HL-60/S4 (cell line): ENCODE data around the gene CPEB1.
"Not testable (repeated sequence)": the region's sequence is repeated elsewhere in the genome, so short reads cannot be mapped to it uniquely, and the experiment has no call there.

Experiments used
- in situ Hi-C: fragments of 300-500 bp; cut with MboI; formaldehyde crosslinking; loops from 2 replicates; pipeline ENCODE4 v1.14.3; 2022; ENCODE audit warnings: low sequenced_read_pairs

CPEB1 gene

GRCh38 chr15:82649226-82649999 lies 2.2 kb upstream of the CPEB1 start:
- in situ Hi-C loops: no loop called here

GRCh38 chr15:82648257-82649103 lies 1.3 kb upstream of the CPEB1 start:
- in situ Hi-C loops: no loop called here

DNA sequence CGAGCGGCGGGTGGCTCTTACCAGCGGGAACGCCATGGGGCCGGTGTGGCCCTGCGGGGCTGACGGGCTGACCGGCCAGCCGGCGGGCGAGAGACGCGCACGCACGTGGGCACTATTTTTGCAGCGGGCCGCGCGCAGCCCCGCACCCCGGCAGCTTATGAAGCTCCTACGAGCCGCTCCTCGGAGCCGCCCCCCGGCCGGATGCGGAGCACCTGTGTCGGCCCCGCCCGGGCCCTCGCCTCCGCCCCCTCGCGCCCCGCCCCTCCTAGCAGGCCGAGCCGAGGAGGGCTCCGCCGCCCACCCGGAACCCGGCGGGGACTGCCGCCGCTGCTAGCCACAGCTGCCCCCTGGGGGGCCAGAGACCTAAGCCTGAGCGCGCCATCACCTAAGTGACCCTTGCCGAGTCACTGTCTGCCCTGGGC lies 683 bp upstream of the CPEB1 start:
- in situ Hi-C loops: no loop called here

DNA sequence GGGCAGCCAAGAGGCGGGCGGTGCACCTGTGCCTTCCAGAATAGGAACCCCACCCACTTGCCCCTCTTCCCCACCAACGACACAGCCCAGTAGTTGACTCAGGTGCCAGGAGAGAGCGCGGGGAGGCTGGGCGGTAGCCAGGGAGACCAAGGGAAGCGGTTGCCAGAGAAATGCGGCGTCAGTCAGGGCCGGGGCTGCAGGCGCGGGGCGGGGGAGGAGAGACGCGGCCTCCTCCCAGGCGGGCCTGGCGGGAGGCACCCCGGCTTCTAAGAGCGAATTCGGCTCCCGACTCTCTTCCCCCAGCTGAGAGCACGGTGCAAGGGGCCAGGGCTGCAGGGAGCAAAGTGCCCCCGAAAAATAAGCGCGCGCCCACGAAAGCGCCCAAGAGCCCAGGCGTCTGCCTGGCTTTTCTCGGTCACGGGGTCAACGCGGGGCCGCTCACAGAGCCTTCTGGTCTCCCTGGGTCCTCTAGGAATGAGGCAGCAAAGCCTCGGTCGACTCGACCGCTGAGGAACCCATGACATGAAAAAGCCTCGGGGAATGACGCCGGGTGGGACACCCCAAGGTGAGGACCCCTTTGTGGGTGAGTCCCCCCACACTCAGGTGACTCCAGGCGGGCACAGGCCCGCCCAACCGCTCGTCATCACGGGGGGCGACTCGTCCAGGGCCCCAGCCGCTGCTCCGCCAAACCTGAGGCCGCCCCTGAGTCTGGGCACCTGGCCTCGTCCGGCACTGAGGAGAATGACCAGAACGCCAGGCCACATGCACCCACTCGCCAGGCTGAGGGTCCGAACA lies 716 bp downstream of the CPEB1 start:
- in situ Hi-C loops: no loop called here

DNA sequence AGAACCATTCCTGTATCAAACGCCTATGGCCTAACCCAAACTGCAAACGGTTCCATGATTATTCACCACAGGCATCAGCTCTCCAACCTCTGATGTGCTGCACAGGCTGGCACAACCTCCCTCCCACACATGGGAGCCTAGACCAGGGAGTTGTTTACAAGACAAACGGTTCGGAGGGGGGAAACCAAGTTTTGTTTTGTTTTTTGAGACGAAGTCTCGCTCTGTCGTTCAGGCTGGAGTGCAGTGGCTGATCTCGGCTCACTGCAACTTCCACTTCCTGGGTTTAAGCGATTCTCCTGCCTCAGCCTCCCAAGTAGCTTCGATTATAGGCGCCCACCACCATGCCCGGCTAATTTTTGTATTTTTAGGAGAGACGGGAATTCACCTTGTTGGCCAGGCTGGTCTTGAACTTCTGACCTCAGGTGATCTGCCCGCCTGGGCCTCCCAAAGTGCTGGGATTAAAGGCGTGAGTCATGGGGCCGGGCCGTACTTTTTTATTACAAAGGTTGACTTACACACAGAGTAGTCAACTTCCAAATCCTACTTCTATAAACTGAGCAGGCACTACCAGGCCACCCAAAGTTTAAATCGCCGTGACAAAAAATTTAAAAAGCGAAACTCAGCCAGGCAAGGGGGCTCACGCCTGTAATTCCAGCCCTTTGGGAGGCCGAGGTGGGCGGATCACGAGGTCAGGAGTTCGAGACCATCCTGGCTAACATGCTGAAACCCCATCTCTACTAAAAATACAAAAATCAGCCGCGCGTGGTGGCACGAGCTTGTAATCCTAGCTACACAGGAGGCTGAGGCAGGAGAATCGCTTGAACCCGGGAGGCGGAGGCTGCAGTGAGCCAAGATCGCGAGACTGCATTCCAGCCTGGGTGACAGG lies 2.0 kb downstream of the CPEB1 start:
- in situ Hi-C loops: not testable (repeated sequence)

DNA sequence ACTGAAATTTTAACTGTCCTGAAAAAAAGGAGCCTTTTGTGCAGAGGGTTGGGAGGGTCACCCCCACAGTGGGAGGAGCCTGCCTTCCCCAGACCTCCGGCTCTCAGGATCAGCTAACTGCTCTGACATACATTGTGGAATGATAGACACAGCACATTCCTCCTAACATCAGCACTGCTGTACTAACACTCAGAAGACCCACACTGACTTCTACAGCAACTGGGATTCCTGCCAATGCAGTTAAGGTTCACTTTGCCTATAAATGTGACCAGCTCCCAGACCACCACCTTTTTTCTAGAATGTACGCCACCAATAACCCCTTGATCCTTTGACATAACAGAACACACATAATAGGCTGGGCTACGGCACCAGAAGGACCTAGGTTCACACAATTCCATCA lies 3.2 kb downstream of the CPEB1 start:
- in situ Hi-C loops: no loop called here

GRCh38 chr15:82642656-82643055 lies 4.5 kb downstream of the CPEB1 start:
- in situ Hi-C loops: no loop called here

- in situ Hi-C loops: no loop called here
Measured at GRCh38 chr15:82641129-82641798, 5.9 kb downstream of the CPEB1 start.

DNA sequence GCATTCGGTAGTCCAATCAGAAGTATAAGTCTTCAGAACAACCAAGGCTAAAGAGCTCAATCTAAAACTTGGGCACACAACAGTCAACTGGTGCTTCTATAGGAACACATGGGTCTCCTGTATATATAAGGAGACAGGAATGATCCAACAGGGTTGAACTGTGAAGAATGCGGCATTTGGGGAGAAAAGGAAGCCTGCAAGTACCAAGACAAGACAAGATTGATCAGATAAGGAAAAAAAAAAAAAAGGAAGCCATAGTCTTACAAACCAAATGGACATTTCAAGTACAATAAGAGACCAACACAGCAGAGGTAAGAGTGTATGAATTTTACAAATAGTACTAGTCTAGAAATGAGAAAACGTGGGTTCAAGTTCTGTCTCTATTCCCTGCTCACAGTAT lies 6.5 kb downstream of the CPEB1 start:
- in situ Hi-C loops: no loop called here

GRCh38 chr15:82635798-82636197 lies 11.4 kb downstream of the CPEB1 start:
- in situ Hi-C loops: no loop called here

- in situ Hi-C loops: no loop called here
Measured at GRCh38 chr15:82630033-82630432, 17.1 kb downstream of the CPEB1 start.

- in situ Hi-C loops: no loop called here
Measured at GRCh38 chr15:82625136-82625535, 22.0 kb downstream of the CPEB1 start.

GRCh38 chr15:82624438-82624837 lies 22.7 kb downstream of the CPEB1 start:
- in situ Hi-C loops: no loop called here

DNA sequence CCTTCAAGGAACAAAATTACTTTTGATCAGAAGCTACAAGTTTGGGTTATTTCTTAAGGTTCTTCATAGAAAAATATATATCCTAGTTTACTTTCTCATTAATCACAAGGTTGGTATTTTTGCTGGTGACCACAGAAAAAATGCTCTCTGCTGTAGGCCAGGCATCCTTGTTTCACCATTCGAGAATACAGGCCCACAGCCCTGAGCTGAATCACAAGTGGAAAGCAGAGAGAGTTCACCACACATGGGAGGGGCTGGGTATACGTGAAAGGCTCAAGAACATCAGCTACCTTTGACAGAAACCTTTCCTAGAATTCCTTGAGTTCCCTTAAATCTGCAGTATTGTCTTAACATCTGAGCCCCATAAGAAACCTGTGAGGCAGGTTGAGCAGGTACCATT lies 23.2 kb downstream of the CPEB1 start:
- in situ Hi-C loops: no loop called here

DNA sequence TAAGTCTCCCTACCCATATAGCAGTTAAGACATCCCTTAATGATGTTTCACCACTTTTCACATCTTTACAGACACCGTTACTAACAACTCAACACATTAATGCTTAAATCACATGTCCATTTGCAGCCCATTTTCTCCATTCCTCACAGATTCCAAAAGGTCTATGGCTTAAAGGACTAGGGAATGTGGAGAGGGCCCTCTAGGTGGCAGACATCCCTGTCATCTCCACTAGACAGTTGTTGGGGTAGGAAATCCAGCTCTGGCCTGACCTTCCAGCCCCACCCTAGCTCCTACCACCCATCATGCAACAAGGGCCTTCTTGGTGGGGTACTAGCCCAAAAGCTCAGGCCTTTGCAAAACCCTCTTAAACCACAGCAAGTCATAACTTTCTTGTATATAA lies 25.2 kb downstream of the CPEB1 start:
- in situ Hi-C loops: no loop called here

DNA sequence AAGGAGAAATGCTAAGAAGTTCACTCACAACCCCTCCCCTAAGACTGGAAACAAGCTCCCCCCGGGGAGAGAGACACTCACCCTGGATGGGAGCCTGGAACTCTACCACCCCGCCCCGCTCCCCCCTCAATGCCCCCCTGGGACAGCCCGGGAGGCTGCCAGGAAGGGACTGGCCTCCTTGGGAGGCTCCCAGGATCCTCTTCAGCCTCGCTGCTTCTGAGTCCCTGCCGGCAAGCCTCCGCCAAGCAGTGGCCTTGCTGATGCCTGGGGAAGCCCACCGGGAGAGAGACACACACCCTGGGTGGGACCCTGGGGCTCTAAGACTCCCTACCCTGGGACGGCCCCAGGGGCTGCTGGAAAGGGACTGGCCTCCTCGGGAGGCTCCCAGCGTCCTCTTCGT lies 33.4 kb downstream of the CPEB1 start:
- in situ Hi-C loops: no loop called here

DNA sequence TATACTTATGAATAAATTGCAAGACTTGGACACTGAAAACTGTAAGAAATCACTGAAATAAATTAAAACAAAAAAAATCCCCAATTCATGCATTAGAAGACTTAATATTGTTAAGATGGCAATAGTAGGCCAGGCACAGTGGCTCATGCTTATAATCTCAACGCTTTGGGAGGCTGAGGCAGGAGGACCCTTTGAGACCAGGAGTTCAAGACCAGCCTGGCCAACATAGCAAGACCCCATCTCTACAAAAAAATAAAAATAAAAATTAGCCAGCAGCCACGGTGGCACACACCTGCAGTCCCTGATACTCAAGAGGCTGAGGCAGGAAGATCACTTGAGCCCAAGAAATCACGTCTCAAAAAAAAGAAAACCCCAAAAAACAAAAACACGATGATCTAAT lies 35.8 kb downstream of the CPEB1 start:
- in situ Hi-C loops: no loop called here

DNA sequence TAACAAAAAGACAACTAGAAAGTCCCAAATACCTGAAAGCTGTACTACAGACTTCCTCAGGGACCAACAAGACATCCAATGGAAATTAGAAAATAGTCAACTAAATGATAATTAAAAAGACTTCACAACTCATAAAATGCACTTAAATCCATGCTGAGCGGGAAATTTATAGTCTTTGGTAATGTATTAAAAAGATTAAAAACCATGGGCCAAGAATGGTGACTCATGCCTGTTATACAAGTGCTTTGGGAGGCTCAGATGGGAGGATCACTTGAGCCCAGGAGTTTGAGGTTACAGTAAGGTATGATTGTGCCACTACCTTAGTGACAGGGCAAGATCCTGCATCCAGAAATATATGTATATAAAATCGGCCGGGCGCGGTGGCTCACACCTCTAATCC lies 45.0 kb downstream of the CPEB1 start:
- in situ Hi-C loops: no loop called here

- in situ Hi-C loops: no loop called here
Measured at GRCh38 chr15:82599862-82600261, 47.3 kb downstream of the CPEB1 start.

- in situ Hi-C loops: no loop called here
Measured at GRCh38 chr15:82597815-82598214, 49.3 kb downstream of the CPEB1 start.
